HT-29 (cell line): Measurements from ENCODE around the gene PUSL1. TPM values are rescaled to one million over a fixed set of nuclear protein-coding genes. Genes with fewer than 3 reads are reported as not detected.
A peak's percentile ranks its signal among the peaks of the same experiment; 100 is the strongest.

ENCODE experiments used
- DNase-seq: peaks from one replicate; pipeline ENCODE4 v3.0.0-alpha.2; 2015; ENCODE audit warnings: low spot score
- total RNA-seq: library from RNA; depleted of rRNA; stranded (reverse); fragments of >200 nt; shearing (Covaris generic); gene quantifications from 2 replicates; pipeline ENCODE4 v1.2.3, GENCODE V29; 2014

Gene PUSL1
- total RNA-seq, 1 experiment from 2014 or later, result 152 TPM

- DNase-seq, result no peak
Measured at GRCh38 chr1:1324084-1324523, 15.7 kb downstream of the PUSL1 start.

- peak; percentile 90 for DNase-seq
Measured at GRCh38 chr1:1324524-1325287, 16.3 kb downstream of the PUSL1 start, which contains the start of the genes CPTP and INTS11. Gene CPTP, plus strand, starts transcription at chr1:1324802. Its CDS starts 2,109 bp downstream, at chr1:1326911. Gene INTS11, minus strand, starts transcription at chr1:1324660. Its CDS starts 52 bp downstream, at chr1:1324608.

GRCh38 chr1:1325288-1326074 lies 17.1 kb downstream of the PUSL1 start:
- peak; percentile 56 for DNase-seq

GRCh38 chr1:1326075-1326605 lies 17.7 kb downstream of the PUSL1 start:
- no peak for DNase-seq

GRCh38 chr1:1327291-1327690 lies 18.9 kb downstream of the PUSL1 start:
- no peak for DNase-seq

GRCh38 chr1:1328254-1328653 lies 19.9 kb downstream of the PUSL1 start:
- DNase-seq, result no peak

- no peak for DNase-seq
Measured at GRCh38 chr1:1329304-1330210, 21.2 kb downstream of the PUSL1 start.

GRCh38 chr1:1330366-1331067 lies 22.1 kb downstream of the PUSL1 start:
- no peak for DNase-seq

- no peak for DNase-seq
Measured at GRCh38 chr1:1331068-1331965, 22.9 kb downstream of the PUSL1 start, which contains the start of gene TAS1R3. Gene TAS1R3, plus strand, starts transcription at chr1:1331280. Its CDS starts 66 bp downstream, at chr1:1331346.

- no peak for DNase-seq
Measured at GRCh38 chr1:1332031-1332755, 23.8 kb downstream of the PUSL1 start.

- DNase-seq, result peak; percentile 65
Measured at GRCh38 chr1:1332774-1333480, 24.5 kb downstream of the PUSL1 start.

GRCh38 chr1:1333551-1334241 lies 25.3 kb downstream of the PUSL1 start:
- DNase-seq, result no peak

- no peak for DNase-seq
Measured at GRCh38 chr1:1334835-1335234, 26.4 kb downstream of the PUSL1 start.

GRCh38 chr1:1335283-1335682 lies 26.9 kb downstream of the PUSL1 start:
- no peak for DNase-seq

GRCh38 chr1:1335792-1336248 lies 27.4 kb downstream of the PUSL1 start:
- DNase-seq, result no peak

- DNase-seq, result no peak
Measured at GRCh38 chr1:1336446-1336845, 28.0 kb downstream of the PUSL1 start.
